OCI-LY7 (cell line): ENCODE data around the gene TDRD9. TPM values are rescaled to one million over a fixed set of nuclear protein-coding genes. Genes with fewer than 3 reads are reported as not detected.

ENCODE experiments used
- BruUV-seq: library from RNA; stranded (reverse); fragments of 400-500 nt; replicated peaks from 2 replicates; lab custom pipeline; 2021; lab: Mats Ljungman, UMichigan
- CTCF ChIA-PET: fragments of 300-600 bp; sonication (Branson Sonifier 250); formaldehyde crosslinking; loops from one replicate; lab custom pipeline; 2022; ENCODE audit warnings: antibody characterized with exemption; ENCODE audit not compliant: unreplicated experiment; lab: Charles Lee
- POLR2A ChIA-PET: fragments of 300-600 bp; sonication (Branson Sonifier 250); formaldehyde crosslinking; loops from one replicate; lab custom pipeline; 2022; ENCODE audit warnings: antibody characterized with exemption; lab: Charles Lee
- DNase-seq: peaks from one replicate; pipeline ENCODE4 v3.0.0-alpha.2; 2015; ENCODE audit warnings: low spot score
- H2AFZ ChIP-seq: fragments of 200-600 bp; sonication (generic), shearing (Covaris generic); 2 replicates; pipeline ENCODE4 v1.6.1; 2014; ENCODE audit warnings: mild to moderate bottlenecking, antibody characterized with exemption, low read length, moderate library complexity
- H3K27ac ChIP-seq: fragments of 200-600 bp; sonication (generic); 2 replicates; pipeline ENCODE4 v1.5.1; 2014; ENCODE audit warnings: mixed run types, low read depth, mild to moderate bottlenecking, moderate library complexity, low read length, inconsistent platforms; ENCODE audit not compliant: poor library complexity, severe bottlenecking
- H3K36me3 ChIP-seq: fragments of 200-600 bp; sonication (generic); 2 replicates; pipeline ENCODE4 v1.6.1; 2014; ENCODE audit warnings: mild to moderate bottlenecking, antibody characterized with exemption, low read length, moderate library complexity, mixed read lengths; ENCODE audit not compliant: insufficient read depth
- H3K4me1 ChIP-seq: fragments of 200-600 bp; sonication (generic); 2 replicates; pipeline ENCODE4 v1.5.1; 2014; ENCODE audit warnings: mild to moderate bottlenecking, low read length; ENCODE audit not compliant: insufficient read depth, poor library complexity, severe bottlenecking
- H3K4me2 ChIP-seq: fragments of 200-600 bp; sonication (generic); 2 replicates; pipeline ENCODE4 v1.6.1; 2014; ENCODE audit warnings: mild to moderate bottlenecking, low read length
- H3K4me3 ChIP-seq: fragments of 200-600 bp; sonication (generic); 2 replicates; pipeline ENCODE4 v1.5.1; 2014; ENCODE audit warnings: mild to moderate bottlenecking, low read depth, low read length; ENCODE audit not compliant: poor library complexity, severe bottlenecking
- H3K79me2 ChIP-seq: fragments of 200-600 bp; sonication (generic); 2 replicates; pipeline ENCODE4 v1.6.1; 2016; ENCODE audit warnings: low read depth, mild to moderate bottlenecking, low read length, moderate library complexity, mixed read lengths; ENCODE audit not compliant: insufficient read depth
- H3K9me2 ChIP-seq: fragments of 200-600 bp; sonication (generic); 2 replicates; pipeline ENCODE4 v1.6.1; 2016; ENCODE audit warnings: mild to moderate bottlenecking, low read length, mixed read lengths; ENCODE audit not compliant: insufficient read depth
- H3K9me3 ChIP-seq: fragments of 200-600 bp; sonication (generic); 2 replicates; pipeline ENCODE4 v1.6.1; 2014; ENCODE audit warnings: mild to moderate bottlenecking, mixed run types, low read length, mixed read lengths
- H4K20me1 ChIP-seq: fragments of 200-600 bp; sonication (generic); 2 replicates; pipeline ENCODE4 v1.6.1; 2014; ENCODE audit warnings: mild to moderate bottlenecking, antibody characterized with exemption, low read length, moderate library complexity, mixed read lengths; ENCODE audit not compliant: insufficient read depth
- EZH2phosphoT487 ChIP-seq: fragments of 200-600 bp; sonication (generic); IDR thresholded peaks from 2 replicates; pipeline ENCODE4 v1.6.1; 2018; ENCODE audit warnings: low read depth, borderline replicate concordance, mild to moderate bottlenecking, mixed run types, antibody characterized with exemption, low read length, moderate library complexity, mixed read lengths
- intact Hi-C: fragments of 100-400 bp; cut with micrococcal nuclease; formaldehyde crosslinking; loops from one replicate; pipeline ENCODE4 v1.10.0; 2022; ENCODE audit not compliant: unreplicated experiment
- total RNA-seq, 2 experiments: library from RNA; depleted of rRNA in 1 of 2; stranded (reverse); fragments of >200 nt in 1 of 2; shearing (Covaris generic) in 1 of 2; gene quantifications; 2 replicates each; pipeline ENCODE4 v1.2.3, GENCODE V29; 2014 to 2022
- TF ChIP-seq, protein P1 (sequence below): fragments of 200-600 bp; sonication (generic); conservative IDR thresholded peaks from 2 replicates; pipeline ENCODE4 v1.5.1; 2014; ENCODE audit warnings: mild to moderate bottlenecking, antibody characterized with exemption, low read length, moderate library complexity, mixed read lengths

The TDRD9 gene
- total RNA-seq, 2 experiments from 2014 or later: not detected

DNA sequence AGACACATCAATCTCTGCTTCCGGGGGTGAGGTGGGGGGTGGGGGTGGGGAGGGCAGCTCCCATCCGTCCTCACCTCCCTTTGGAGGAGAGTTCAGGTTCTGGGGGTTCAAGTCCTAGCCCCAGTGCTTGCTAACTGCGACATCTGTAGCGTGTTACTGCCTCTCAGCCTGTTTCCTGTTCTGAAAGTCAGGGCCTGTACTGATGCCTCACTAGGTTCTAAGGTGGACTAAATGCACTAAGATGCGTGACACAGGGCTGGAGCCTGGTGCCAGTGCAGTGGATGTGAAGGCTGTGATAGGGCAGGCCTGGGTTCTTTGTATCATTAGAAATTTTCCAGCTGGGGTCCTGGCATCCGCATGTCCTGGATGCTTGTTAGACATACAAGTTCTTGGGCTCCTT, 17.3 kb upstream of the TDRD9 start:
- POLR2A ChIA-PET: no interaction called here
- Histone ChIP-seq H3K4me3 (no peak overlapping the region), H3K4me1 (peaks cover 8% of the 10 kb centered on the region), H2AFZ (no peak overlapping the region), H3K4me2 (no peak overlapping the region), H3K27ac (no peak overlapping the region), H3K79me2 (peaks cover 4% of the 10 kb centered on the region; the same call in 1 of the 2 replicates), H3K9me3 (no peaks in the 10 kb centered on the region), H3K9me2 (no peaks in the 10 kb centered on the region), H4K20me1 (0 out of 2 replicates have a peak, but pooled peaks cover 3% of the 10 kb centered on the region), H3K36me3 (peaks cover 59% of the 10 kb centered on the region)
- intact Hi-C loops: loop anchor here (1.0 to 10.0 kb wide), 2 partner anchors 103 to 346 kb away; partner anchors contain the start of genes BAG5 and COA8
- DNase-seq: no peak
- TF ChIP-seq, protein P1, sequence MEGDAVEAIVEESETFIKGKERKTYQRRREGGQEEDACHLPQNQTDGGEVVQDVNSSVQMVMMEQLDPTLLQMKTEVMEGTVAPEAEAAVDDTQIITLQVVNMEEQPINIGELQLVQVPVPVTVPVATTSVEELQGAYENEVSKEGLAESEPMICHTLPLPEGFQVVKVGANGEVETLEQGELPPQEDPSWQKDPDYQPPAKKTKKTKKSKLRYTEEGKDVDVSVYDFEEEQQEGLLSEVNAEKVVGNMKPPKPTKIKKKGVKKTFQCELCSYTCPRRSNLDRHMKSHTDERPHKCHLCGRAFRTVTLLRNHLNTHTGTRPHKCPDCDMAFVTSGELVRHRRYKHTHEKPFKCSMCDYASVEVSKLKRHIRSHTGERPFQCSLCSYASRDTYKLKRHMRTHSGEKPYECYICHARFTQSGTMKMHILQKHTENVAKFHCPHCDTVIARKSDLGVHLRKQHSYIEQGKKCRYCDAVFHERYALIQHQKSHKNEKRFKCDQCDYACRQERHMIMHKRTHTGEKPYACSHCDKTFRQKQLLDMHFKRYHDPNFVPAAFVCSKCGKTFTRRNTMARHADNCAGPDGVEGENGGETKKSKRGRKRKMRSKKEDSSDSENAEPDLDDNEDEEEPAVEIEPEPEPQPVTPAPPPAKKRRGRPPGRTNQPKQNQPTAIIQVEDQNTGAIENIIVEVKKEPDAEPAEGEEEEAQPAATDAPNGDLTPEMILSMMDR: no peak
- TF ChIP-seq EZH2phosphoT487: no peak
- CTCF ChIA-PET: no interaction called here
- no TSS peak for BruUV-seq

DNA sequence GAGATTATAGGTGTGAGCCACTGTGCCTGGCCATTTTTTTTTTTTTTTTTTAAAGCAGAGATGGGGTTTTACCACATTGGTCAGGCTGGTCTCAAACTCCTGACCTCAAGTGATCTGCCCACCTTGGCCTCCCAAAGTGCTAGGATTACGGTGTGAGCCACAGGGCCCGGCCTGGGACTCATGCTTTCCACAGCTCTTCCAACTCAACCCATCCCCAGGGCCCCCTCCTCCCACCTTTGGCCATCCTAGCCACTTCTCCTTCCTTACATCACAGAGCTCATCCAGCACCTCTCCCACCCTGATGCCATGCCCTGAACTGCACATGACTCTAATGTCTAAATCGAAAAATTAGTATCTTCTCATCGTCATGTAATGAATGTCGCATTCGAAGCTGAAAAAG, 12.6 kb upstream of the TDRD9 start:
- CTCF ChIA-PET: no interaction called here
- no peak overlapping the region for H2AFZ ChIP-seq
- TF ChIP-seq, protein P1: no peak
- TF ChIP-seq EZH2phosphoT487: no peak
- no peak overlapping the region for H3K27ac ChIP-seq
- H3K9me3 ChIP-seq: no peaks in the 10 kb centered on the region
- no peak for DNase-seq
- BruUV-seq: no TSS peak
- 0 out of 2 replicates have a peak, but pooled peaks cover 4% of the 10 kb centered on the region for H4K20me1 ChIP-seq
- intact Hi-C loops: loop anchor here (10.0 kb wide), 1 partner anchor 351 kb away; the partner anchor contains the start of genes BAG5 and COA8
- POLR2A ChIA-PET: interaction anchor here (0.7 kb wide), 2 partner anchors 9 to 1179 kb away, joined by 3 read pairs; no protein-coding TSS in a partner anchor
- H3K9me2 ChIP-seq: no peaks in the 10 kb centered on the region
- no peak overlapping the region for H3K4me3 ChIP-seq
- peaks cover 83% of the 10 kb centered on the region for H3K36me3 ChIP-seq
- H3K79me2 ChIP-seq: peaks cover 46% of the 10 kb centered on the region
- peaks cover 7% of the 10 kb centered on the region for H3K4me1 ChIP-seq
- H3K4me2 ChIP-seq: no peak overlapping the region

DNA sequence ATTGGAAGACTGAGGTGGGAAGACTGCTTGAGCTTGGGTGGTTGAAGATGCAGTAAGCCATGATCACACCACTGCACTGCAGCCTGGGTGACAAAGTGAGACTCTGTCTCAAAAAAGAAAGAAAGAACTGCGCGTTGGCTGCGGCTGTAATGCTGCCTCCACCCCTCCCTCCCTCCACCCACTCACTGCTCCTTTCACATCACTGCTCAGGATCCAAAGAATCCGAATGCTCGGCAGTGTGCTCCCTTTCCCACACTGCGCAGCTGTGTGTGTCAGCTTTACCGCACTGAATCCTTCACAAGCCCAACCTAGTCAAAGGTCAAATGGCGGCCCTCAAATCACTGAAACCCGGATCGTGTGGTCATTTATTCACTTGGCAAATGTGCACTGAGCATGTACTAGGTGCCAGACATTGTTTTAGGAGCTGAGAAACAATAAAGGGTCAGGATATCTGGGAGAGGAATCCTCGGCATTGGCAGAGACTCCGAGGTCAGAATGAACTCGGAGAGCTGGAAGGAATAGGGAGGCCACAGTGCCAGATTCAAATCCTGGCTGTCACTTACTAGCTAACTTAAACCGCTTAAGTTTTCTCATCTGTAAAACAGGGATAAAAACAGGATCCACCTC, 11.5 kb upstream of the TDRD9 start:
- H3K79me2 ChIP-seq: peaks cover 53% of the 10 kb centered on the region
- peaks cover 74% of the 10 kb centered on the region for H3K36me3 ChIP-seq
- H3K9me3 ChIP-seq: no peaks in the 10 kb centered on the region
- H4K20me1 ChIP-seq: 0 out of 2 replicates have a peak, but pooled peaks cover 4% of the 10 kb centered on the region
- no TSS peak for BruUV-seq
- H3K27ac ChIP-seq: no peak overlapping the region
- ChIA-PET CTCF (no interaction called here), POLR2A (interaction anchor here (0.7 to 1.8 kb wide), 2 partner anchors 8 to 12 kb away, joined by 3 to 4 read pairs; no protein-coding TSS in a partner anchor)
- H2AFZ ChIP-seq: no peak overlapping the region
- H3K4me2 ChIP-seq: no peak overlapping the region
- peaks cover 7% of the 10 kb centered on the region for H3K4me1 ChIP-seq
- no peaks in the 10 kb centered on the region for H3K9me2 ChIP-seq
- TF ChIP-seq EZH2phosphoT487: no peak
- TF ChIP-seq, protein P1: no peak
- intact Hi-C loops: loop anchor here (10.0 kb wide), 1 partner anchor 352 kb away; the partner anchor contains the start of genes BAG5 and COA8
- no peak overlapping the region for H3K4me3 ChIP-seq
- DNase-seq: no peak
